Fibroblast of upper back skin (primary cell): ENCODE data around the gene BOLA1.
"Not testable (repeated sequence)": the region's sequence is repeated elsewhere in the genome, so short reads cannot be mapped to it uniquely, and the experiment has no call there.

Source experiments
- DNase-seq: peaks from one replicate; pipeline ENCODE4 v3.0.0-alpha.2; 2013

The BOLA1 gene, protein sequence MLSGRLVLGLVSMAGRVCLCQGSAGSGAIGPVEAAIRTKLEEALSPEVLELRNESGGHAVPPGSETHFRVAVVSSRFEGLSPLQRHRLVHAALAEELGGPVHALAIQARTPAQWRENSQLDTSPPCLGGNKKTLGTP

DNA sequence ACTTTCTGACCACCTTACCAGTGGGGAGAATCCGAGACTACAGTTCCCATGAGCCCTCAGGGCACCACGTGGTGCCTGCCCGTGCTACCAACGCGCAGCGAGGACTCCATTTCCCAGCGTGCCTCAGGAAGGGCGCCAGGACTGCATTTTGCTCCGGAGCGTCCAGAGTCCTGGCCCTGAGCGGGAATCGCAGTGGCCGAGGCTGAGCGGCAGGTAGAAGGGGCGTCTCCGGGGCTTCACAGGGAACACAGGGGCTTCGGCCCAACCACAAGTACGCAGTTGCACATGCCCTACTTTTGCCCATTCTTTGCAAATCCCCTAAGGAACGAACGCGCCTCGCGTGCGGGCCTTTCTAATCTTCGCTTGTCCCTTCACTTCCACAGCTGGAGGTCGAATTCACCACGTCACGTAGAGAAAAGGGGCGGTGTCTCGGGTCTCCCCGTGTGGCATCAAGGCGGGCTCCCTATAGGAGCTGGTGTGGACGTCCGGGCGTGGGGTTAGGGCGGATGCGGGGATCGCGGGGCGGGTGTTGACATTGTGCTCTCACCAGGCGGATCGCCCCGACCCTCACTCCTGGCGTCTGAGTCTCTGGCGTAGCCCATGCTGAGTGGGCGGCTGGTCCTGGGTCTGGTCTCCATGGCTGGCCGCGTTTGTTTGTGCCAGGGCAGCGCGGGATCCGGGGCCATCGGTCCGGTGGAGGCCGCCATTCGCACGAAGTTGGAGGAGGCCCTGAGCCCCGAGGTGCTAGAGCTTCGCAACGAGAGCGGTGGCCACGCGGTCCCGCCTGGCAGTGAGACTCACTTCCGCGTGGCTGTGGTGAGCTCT, at the start of gene BOLA1:
Gene BOLA1 (plus strand): TSS at position 109 of the 825 bp plus-strand sequence. CDS start 492 bp downstream, at position 601.
- peak; percentile 92 for DNase-seq

DNA sequence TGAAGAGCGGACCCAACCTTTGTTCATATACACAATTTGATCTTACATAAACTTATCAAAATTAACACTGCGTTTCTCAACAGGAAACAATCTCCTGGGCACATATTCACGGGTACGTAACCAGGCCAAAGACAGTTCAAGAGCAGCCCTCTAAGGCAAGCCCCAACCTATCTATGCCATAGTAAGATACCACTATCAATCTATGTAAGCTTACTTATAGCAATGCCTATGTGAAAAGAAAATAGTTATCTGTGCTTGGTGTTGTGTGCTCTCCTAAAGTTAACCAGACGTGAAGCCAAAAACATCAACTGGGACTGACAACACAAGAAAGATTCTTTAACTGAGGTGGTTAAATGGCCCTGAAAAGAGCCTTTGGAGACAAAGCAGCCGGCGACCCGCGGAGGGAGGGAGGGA, 49.4 kb upstream of the BOLA1 start:
- no peak for DNase-seq

DNA sequence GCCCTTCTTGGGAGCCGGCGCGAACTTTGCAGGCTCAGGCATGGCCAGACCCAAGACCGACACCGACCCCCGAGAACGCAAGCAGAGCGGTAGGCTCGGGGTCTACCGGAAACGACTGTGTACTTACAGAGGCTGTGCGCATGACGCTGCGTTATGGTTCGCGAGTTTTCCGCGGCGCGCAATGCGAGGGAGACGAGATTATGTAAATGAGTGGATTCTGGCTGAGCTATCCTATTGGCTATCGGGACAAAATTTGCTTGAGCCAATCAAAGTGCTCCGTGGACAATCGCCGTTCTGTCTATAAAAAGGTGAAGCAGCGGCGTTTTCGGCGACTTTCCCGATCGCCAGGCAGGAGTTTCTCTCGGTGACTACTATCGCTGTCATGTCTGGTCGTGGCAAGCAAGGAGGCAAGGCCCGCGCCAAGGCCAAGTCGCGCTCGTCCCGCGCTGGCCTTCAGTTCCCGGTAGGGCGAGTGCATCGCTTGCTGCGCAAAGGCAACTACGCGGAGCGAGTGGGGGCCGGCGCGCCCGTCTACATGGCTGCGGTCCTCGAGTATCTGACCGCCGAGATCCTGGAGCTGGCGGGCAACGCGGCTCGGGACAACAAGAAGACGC, 48.5 kb upstream of the BOLA1 start:
- not testable (repeated sequence) for DNase-seq

DNA sequence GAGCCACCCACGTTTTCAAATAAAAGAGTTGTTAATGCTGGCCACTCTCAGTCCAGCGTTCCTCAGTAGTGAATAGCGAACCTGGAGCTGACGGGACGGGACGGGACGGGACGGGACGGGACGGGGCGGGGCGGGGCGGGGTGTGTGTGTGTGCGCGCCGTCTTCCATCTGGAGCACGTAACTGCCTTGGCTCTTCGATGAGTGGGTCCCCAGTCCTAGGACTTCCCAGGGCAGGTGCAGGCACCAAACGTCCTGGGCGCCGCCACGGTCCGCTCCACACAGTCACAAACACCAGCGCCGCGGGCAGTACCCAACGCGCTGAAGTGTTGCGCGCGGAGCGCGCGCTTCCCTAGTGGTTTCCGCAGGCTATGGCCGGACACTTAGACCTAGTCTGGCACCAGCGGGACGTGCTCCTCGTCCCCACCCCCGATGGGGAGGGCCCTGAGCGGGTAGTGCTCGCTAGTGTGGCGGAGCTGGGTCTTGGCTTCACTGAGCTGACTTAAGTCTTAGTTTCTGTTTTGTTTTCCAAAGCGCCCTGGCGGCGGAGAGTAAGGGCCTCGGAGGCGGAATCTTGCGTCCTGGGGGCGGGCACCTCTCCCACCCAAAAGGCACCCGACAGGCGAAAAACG, 47.7 kb upstream of the BOLA1 start:
- DNase-seq: not testable (repeated sequence)

DNA sequence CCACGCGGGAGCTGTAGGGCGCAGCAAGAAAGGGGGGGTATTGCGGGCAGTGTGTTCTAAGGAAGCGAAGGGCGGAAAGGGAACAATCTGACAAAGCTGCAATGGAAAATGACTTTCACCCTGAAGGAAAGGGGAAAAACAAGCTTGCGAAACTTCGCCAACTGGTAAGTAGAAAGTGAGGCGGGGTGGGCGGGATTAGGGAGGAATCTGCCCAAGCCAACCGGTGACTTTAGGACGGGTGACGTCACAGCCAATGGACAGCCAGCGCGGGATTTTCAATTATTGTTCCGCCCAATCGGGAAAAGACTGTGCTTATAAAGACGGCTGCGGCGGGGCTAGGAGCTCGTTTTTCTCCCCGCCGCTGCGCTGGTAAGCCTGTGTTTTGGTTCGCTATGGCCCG, 47.1 kb upstream of the BOLA1 start:
- DNase-seq: not testable (repeated sequence)

DNA sequence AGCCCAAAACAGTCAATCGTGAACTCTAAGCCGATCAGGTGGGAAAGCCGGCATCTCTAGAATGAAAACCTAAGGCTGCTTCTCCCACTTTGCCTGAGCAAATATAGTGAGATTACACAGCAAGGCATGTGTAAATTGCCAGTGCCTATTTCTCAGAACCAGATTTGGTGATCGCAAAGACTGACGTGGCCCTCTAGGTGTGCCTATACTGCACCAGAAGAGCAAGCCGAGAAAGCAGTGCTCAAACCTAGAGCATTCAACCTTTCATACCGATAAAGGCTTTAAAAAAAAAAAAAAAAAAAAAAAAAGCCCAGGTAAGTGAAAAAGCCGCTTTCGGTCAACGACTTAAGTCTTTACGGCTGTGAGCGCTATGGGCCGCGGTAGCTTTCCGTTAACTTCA, 39.1 kb upstream of the BOLA1 start:
- DNase-seq: not testable (repeated sequence)

DNA sequence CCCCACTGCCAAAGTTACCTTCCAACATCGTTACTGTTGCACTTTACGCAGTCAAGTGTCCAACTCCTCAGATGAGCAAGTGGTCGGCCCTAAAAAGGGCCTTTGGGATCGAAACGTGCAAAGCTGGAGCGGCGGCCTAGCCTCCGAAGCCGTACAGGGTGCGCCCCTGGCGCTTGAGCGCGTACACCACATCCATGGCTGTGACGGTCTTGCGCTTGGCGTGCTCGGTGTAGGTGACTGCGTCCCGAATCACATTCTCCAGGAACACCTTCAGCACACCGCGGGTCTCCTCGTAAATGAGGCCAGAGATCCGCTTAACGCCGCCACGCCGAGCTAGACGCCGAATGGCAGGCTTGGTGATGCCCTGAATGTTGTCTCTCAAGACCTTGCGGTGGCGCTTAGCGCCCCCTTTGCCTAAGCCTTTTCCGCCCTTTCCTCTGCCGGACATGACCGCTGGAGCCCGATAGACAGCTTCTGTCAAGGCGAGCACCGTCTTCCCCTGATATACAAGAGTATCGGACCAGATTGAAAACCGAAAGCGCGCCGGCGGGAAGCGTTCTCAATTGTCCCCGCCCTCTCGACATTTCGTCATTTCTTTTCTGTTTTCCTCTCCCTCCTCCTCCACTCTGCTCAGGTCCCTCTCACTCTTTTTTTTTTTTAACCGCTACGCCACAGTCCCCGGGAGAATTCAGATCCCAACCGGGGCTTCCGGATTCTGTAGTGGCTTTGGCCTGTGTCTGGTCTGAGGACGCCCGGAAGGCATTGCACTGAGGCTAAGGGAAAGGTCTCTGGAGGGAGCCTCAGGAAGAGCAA, 38.5 kb upstream of the BOLA1 start:
- not testable (repeated sequence) for DNase-seq

DNA sequence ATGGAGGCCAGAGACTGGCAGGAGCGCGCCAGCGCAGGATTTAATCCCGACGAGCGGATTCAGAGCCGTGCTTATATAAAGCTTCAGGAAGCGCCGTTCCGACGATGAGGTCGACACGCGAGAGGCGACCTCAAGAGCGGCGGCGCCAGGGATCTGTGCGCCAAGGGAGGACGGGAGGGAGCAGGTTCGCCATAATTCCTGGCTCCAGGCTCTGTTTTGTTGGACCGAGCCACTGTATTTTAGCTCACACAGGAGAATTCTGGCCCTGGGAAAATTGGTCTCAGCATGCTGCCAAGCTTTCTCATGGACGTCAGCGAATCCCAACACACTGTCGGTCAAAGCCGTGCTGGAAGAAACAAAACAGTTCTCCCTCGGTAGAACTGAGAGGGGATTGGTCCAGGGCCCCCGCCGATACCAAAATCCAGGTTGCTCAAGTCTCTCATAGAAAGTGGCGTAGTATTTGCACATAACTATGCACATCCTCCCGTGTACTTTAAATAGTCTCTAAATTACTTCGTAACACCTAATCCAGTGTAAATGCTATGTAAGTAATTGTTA, 37.8 kb upstream of the BOLA1 start:
- not testable (repeated sequence) for DNase-seq

DNA sequence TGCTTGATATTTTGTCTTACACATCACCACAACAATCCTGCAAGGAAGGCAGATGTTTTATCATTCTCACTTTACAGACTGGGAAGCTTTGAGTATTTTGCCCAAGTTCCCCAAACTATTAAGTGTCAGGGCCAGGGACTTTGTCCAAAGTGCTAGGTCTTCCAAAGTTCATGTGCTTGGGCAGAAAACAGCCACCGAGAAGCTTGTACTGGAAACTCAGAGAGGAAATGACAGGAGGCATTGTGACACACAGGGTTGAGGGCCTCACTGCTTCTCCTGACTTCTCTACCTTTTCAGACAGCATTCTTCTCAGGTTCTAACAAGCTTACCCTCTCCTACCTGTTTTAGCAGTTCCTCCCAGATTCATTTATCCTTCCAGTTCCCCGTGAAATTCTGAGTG, 32.5 kb upstream of the BOLA1 start:
- DNase-seq: not testable (repeated sequence)

DNA sequence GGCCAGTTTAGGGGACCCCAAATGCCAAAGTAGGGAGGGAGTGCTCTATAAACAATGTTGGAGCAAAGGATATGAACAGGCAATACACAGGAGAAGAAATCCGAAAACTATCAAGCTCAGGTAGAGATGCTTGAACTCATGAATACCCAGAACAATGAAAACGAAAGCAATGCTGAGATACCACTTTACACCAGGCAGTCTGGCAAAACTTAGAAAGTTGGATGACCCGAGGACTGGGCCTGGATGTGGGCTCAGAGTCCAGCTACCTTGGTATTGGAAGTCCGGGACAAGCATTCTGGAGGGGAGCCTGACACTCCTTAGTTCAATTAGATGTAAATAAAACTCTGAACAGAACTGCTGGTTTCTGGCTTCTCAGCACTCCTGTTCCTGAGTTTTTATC, 26.3 kb upstream of the BOLA1 start:
- DNase-seq: not testable (repeated sequence)

DNA sequence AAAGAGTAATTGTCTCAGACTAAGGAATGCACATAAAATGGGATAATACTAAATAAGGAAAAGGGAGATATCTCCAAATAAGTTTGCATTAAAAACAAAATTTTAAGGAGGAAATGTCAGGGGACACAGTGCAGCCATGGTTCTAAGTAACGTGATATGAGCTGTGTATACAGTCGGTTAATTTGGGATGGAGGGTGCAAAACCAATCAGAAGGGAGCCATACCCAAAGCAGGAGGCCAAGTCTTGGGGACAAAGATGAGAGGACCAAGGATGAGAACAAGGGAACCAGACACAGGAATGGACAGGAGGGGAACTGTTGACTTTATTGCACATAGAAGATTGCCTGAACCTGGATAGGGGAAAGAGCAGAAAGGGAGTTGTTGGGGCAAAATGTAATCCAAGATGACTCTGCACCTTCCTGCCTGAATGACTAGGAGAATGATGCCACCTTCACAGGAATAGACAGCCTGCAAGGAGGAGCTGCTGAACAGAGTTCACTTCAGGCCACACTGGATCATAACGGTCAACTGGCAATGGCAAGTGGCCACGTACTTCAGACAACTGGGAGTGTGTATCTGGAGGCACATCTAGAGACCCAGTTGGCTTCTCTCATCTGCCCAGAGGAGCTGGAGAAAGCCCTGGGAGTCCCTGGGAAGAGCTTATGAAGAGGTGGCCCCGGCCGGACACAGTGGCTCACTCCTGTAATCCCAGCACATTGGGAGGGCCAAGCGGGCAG, 22.0 kb upstream of the BOLA1 start:
- no peak for DNase-seq

DNA sequence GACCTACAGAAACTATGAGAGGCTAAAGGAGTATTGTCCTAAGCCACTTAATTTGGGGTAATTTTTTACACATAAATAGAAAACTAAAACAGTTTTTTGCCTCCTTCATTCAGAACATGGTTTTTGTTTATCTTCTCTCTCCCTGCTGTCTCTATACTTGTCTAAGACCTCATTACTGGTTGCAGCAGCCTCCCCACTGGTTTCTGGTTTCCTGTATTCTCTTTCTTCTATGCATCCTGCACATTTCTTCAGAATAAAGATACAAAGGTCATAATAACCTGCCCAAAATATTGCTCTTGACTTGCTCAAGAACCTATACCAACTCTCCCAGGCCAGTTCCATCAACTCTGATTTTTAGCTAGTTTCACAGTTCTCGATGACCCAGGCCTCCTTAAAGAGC, 19.8 kb upstream of the BOLA1 start:
- DNase-seq: no peak

DNA sequence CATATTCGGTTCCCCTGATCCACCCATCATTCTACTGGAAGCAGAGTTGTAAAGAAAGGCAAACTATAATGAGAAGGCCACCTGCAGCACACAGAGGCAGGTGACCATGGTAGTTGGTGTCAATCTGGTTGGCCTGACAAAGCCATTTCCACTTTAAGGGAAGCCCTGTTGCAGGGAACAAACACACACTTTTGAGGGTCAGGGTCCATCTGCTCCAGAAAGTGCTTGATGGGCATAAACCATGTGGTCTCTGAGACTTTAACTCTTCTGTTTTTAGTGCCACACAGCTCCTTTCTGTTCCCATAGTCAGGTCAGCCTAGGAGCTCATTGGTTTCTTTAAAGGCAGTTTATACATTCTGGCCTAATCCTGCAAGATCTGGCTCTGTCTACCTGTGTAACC, 17.5 kb upstream of the BOLA1 start:
- DNase-seq: no peak

DNA sequence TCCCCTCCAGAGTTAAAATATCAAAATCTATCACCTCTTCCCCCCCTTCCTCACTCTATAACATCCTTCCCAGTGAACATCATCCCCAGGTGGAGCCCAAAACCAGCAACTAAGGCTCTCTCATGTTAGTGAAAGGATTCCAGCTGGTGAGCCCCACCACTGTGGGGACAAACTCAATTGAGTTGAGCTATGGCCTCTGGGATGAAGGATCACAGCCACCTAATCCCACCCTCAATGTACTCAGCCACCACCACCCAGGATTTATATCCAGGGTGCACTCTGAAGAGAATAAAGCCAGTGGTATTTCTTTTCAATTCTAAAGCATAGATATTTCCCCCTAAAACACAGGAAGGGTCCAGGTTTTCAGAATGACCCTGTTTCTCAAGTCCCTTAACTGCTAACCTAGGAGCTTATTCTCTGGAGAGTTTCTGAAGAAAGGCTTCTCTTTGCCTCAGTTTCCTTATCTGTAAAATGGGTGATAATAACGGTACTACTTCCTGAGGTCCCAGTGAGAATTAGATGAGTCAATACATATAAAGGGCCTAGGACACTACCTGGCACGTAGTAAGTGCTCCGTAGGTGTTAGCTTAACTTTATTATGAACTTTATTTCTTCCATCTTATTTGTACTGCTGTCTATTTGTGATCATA, 15.6 kb upstream of the BOLA1 start:
- DNase-seq: no peak

DNA sequence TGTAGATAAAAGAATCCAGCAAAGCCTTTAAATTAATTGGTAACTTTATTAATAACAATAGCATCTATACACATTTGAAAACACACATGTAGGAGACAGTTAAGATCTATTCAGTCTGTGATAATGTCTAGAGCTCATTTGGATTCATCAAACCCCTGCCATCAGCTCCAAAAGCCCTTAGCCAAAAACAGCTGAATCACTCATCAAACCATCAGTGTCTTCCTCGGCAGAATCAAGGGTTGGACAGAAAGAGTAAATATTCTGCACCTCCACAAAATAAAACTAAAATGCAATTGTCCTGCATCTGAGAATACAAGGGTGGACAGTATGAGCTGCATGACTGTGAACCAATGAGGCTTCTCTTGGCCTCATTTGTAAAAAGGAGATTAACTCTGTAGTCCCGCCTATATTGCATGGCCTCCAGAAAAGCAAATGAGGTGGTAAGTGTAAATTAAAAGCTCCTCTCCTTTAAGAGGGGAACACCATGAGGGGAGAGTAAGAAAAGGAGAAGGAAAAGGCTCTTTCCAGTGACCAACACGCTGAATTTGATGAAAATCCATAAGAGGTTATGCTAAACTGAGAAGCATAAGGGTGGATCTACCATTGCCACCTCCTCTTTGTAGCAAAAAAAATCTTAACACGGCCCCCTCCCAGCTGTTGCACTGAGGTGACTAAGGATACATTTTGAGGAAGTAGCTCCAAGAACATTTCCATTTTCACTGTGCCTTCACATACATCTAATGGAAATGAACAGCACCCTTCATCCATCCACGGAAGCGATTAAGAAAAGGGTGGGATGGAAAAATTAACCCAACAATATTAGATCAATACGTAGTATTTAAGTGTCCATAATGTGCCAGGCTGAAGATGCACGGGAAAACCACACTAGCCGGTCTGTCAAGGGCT, 14.7 kb upstream of the BOLA1 start:
- peak; percentile 17 for DNase-seq

DNA sequence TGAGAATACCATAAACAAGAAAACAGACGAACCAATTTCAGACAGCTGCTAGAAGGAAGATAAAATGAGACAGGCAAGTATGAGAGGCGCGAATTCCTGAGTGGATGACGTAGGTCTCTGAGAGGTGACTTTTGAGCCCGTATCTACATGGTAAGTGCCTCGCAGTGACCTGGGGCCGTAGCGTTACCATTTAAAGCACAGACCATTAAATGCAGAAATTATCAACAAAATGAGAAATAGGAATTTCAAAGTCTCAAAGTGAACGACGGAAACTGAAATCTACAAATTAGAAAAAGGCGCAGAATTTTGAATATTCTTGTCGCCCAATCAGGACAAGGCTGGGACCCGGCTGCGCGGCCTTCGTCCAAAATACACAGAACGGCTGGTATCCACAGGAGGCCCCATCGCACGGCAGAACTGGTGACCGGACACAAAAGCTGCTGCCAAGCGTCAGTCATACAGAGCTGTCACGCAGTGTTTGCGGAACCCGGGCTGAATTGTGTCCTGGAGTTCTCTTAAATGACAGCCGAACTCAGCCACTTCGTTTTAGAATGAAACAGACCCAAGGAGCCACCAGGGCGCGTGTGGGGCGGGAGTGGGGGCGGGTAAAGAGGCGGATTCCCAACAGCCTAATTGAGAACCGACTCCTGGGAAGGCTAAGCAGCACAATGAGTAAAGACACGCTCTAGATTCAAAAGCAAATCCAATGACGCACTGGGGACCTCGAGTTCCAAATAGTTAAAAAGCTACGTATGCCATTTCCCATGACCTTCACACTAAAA, 13.8 kb upstream of the BOLA1 start:
- DNase-seq: peak; percentile 82

DNA sequence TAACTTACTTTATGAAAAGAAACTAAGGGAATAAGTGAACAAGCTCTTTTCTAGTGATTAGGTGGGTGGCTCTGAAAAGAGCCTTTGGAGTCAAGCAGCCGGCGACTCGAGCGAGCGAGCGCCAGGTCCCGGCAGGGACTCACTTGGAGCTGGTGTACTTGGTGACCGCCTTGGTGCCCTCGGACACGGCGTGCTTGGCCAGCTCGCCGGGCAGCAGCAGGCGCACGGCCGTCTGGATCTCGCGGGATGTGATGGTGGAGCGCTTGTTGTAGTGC, 13.3 kb upstream of the BOLA1 start:
- DNase-seq: peak; percentile 26

DNA sequence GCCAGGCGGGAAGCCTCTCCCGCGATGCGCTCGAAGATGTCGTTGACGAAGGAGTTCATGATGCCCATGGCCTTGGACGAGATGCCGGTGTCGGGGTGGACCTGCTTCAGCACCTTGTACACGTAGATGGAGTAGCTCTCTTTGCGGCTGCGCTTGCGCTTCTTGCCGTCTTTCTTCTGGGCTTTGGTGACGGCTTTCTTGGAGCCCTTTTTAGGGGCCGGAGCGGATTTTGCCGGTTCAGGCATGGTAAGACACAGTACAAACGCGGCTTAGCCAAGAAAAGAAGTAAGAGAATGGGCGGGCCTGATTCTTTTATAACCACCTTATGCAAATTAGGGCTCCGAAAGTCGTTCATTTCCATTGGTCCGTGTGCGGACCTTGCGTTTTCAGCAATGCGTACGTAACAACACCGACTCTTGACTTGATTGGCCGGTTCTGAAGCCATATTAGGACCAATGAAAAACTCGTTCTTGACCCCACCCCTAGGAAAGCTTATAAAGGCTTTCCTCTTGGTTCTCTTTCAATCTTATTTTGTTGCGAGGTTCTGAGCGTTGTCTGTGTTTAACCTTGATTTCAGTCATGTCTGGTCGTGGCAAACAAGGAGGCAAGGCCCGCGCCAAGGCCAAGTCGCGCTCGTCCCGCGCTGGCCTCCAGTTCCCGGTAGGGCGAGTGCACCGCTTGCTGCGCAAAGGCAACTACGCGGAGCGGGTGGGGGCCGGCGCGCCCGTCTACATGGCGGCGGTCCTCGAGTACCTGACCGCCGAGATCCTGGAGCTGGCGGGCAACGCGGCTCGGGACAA, 12.8 kb upstream of the BOLA1 start:
- peak; percentile 100 for DNase-seq

DNA sequence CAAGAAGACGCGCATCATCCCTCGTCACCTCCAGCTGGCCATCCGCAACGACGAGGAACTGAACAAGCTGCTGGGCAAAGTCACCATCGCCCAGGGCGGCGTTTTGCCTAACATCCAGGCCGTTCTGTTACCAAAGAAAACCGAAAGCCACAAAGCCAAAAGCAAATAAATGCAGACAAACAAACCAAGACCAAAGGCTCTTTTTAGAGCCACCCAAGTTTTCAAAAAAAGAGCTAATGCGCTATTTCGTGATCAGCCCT, 12.2 kb upstream of the BOLA1 start:
- not testable (repeated sequence) for DNase-seq
